DND-41 (cell line): ENCODE measurements around the gene TOM1.

Source experiments
- CTCF ChIP-seq: IDR thresholded peaks from 2 replicates; pipeline ENCODE4 v1.5.1; 2012; ENCODE audit warnings: borderline replicate concordance, low read length, moderate library complexity, mild to moderate bottlenecking; ENCODE audit not compliant: poor library complexity, severe bottlenecking; ENCODE audit errors: extremely low read depth
- EZH2 ChIP-seq: IDR thresholded peaks from 3 replicates; pipeline ENCODE4 v1.6.1; 2012; ENCODE audit warnings: borderline replicate concordance, low read depth, mild to moderate bottlenecking, moderate library complexity, low read length, inconsistent platforms; ENCODE audit not compliant: severe bottlenecking

DNA sequence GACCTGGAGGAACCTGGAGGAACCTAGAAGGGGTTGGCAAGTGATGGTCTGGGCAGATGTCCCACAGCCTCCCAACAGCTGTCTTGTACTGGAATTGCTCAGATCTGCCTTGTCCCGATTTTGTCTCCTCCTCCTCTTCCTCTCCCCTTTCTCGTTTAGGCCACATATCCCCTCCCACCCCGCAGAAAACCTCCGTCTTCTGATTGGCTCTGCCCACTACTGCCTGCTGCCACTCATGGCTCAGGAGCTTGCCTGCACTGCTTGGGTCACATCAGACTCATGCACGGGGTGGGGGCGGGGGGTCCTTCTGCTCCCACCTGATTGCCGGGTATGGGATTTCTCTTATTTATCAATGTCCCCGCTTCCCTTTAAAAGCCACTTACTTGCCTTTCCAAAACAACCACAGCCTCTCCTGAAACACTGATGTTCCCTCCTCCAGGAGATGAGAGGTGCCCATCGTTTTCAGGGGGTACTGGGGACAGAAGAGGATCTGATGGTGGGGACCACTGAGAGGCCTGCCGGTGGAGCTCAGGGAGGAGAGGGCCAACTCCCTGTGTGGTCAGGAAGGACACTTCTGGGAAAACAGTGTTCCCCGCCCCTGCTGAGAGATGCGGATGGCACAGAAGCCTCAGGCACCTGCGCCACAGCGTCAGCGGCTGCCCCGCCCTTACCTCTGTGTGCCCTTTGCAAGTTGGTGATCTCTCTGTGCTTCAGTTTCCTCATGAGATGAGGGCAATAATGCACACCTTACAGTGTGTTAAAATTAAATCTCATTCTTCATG, 14.7 kb downstream of the TOM1 start:
- no peak for TF ChIP-seq CTCF
- no peak for TF ChIP-seq EZH2
